ENCODE results near the gene WDR93.
"Not testable (repeated sequence)": the region's sequence is repeated elsewhere in the genome, so short reads cannot be mapped to it uniquely, and the experiment has no call there.

WDR93 gene

DNA sequence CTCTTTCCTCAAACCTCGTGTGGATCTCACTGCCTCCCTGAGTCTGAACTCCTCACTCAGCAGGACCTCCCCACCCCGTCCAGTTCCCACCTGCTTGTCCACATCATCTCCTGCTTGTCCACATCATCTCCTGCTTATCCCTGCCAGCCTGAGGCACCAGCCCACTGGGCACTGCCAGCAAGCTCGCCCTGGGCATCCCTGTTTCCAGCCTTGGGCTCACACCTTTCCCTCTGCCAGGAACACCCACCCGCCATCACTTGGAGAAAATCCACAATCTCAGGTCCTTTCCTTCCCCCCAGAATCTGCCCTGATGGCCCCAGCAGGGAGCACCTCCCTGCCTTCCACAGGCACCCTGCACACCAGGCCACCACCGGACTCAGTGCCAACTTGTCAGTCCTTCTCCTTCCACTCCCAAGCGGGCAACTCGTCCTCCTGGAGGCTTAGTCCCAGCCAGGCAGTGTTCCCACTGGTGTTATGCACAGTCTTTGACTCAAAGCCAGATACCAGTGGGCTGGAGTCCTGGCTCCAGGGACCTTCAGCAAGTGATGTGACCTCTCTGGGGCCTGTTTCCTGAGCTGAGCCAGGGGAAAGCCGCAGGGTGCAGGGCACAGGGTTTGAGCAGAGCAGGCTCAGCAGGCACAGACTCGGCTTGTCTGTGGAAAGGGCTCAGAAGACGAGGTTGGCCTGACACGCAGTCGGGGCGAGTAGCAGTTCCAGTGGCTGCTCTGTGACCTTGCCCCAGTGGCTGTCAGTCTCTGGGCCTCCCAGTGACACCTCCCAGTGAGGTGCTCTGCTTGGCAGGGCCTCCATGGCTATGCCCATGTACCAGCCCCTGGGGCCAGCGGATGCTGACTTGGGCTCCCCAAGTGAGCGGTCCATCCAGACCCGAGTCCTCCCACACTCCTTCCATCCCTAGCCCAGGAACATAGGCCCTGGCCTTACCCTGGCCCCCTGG lies 76.0 kb downstream of the WDR93 start:
- DNase-seq = peak in 2 of 56 donors; percentile 11 to 14

DNA sequence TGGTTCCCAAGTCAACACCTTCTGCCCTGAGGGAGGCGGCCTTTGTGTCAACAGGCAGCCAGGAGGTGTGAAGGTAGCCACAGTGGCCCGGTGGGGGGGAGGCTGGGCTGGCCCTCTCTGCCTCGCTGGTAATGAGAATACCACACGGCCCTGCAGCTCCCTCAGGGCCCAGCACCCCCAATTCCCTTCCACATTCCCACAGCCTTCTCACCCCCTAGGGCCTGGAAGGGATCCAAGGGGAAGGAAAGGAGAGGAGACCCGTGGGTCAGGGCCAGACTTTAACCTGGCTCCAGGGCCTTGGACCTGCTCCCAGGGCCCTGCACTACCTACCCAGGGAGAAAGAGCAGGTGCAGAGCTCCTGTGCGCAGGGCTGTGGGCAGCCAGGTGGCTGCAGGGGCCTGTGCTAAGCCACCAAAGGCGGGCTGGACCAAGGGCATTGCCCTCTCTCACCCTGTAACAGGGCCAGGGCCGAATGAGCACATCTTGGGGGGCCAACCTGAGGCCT lies 76.9 kb downstream of the WDR93 start:
- DNase-seq = no peak

DNA sequence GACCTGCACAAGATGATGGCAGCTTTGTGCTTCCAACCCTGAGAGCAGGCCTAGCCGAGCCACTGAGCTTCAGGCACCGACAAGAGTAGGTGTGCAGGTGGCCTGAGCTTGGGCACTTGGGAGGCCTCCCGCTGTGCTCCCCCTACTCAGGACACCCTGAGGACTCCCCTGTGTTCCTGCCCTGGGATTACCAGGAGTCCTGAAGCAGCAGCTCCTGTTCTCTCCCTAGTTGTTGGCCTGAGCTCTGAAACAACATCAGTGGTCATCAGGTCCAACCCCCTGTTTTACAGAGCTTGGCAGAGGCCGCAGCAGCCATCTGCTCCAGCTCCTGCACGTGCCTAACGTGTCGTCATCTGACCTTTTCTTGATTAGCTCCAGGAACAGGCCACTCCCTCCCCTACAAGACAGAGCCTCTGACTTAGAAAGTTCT lies 77.5 kb downstream of the WDR93 start:
- no peak for DNase-seq

DNA sequence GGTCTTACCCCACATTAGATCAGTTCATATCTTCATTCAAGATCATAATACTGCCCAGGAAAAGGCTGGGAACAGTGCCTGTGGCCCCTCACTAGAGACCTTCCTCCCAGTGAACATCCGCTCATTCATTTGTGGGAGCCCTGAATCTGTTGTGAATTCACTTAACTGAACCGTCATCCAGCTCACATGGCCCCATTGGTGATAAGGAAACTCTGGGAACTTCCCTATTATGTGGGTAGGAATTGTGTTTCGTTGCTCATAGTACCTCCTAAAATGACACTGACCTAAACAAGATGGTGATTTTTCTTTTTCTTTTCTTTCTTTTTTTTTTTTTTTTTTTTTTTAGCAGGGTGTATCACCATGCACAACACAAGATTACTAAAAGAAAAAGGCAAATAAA lies 78.8 kb downstream of the WDR93 start:
- DNase-seq = no peak

DNA sequence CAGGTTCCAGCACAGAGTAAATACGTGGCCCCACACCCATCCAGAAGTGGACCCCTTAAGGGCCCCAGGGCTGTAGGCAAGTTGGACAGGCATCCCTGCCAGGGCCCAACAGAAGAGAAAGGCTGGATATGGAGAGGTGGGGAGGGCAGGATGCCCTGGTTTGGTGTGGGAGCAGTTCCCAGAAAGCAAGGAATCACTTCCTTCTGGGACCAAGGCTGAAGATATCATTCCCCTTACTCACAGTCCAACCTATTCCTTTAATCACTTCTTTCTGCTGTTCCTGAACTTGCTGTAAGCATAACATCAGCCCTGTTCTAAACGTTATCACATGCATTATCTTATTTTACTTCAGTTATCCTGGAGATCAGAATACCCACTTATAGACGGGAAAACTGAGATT lies 79.4 kb downstream of the WDR93 start:
- no peak for DNase-seq

DNA sequence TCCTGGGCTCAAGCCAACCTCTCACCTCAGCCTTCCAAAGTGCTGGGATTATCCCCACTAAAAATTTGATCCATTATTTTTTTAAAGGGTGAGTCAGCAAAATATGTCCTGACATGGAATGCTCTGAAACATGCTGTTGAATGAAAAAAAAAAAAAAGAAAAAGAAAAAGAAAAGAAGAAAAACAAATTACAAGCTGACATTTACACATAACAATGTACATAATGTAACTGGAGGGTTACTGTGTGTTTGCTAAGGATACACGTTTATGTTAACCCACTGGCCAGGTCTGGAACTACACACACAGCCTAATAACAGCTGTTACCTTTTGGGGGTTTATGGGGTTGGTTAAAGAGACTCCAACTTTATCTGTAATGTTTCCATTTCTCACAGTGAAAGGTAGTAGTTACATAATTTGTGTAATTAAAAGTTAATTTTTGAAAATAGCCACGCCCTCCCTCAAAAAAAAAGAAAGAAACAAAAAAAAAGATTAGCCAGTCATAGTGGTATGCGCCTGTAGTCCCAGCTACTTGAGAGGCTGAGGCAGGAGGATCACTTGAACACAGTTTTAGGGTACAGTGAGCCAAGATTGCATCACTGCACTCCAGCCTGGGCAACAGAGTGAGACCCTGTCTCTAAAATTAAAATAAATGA lies 82.4 kb downstream of the WDR93 start:
- no peak for DNase-seq

DNA sequence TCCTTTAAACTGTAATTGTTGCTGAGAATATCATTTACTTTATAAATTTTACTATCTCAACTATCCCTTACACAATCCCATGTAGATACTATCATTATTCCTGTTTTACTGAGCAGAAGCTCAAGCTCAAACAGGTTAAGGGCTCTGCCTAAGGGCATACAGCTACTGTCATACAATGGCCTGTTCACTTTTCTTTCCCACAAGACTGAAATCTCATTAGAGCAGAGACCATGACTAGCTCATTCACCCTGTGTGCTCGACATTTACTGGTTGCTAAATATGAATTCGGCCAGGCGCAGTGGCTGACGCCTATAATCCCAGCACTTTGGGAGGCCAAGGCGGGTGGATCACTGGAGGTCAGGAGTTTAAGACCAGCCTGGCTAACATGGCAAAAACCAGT lies 83.9 kb downstream of the WDR93 start:
- no peak for DNase-seq

DNA sequence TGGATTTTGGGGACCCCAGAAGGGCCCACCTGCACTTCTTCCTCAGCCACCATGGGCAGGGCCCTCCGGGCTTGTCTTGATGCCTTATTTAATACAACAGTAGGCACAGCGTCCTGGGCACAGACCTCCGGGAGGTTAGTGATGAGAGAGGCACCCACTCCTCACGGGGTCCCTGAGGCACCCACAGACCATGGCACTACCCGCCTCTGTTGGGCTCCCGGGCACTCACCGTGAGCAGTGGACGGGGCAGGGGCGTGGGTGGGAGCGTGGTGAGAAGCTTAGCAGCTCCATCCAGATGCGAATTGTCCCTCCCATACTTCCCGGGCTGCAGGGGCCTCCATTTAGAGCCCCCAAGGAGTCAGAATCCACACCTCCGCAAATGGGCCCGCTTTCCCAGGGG lies 85.2 kb downstream of the WDR93 start:
- no peak for DNase-seq

DNA sequence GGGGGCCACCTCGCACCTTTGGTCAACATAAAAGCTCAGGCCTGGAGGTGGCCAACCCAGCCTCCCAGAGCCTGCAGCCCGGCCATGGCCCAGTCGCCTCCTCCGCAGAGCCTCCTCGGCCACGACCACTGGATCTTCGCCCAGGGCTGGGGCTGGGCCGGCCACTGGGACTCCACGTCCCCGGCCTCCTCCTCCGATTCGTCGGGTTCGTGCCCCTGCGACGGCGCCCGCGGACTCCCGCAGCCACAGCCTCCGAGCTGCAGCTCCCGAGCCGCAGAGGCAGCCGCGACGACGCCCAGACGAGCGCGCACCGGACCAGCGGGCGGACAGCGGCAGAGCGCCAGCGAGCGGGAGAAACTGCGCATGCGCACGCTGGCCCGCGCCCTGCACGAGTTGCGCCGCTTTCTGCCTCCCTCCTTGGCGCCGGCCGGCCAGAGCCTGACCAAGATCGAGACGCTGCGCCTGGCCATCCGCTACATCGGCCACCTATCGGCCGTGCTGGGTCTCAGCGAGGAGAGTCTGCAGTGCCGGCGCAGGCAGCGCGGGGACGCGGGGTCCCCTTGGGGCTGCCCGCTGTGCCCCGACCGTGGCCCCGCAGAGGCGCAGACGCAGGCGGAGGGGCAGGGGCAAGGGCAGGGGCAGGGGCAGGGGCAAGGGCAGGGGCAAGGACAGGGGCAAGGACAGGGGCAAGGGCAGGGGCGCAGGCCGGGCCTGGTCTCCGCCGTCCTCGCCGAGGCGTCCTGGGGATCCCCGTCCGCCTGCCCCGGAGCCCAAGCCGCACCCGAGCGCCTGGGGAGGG lies 85.9 kb downstream of the WDR93 start, which contains the start of gene MESP2:
TSS of gene MESP2 (plus strand) at position 59 of the 799 bp plus-strand sequence. CDS start at position 85, 26 bp downstream.
- peak in 47 of 56 donors; percentile 7 to 81 (median 47) for DNase-seq

DNA sequence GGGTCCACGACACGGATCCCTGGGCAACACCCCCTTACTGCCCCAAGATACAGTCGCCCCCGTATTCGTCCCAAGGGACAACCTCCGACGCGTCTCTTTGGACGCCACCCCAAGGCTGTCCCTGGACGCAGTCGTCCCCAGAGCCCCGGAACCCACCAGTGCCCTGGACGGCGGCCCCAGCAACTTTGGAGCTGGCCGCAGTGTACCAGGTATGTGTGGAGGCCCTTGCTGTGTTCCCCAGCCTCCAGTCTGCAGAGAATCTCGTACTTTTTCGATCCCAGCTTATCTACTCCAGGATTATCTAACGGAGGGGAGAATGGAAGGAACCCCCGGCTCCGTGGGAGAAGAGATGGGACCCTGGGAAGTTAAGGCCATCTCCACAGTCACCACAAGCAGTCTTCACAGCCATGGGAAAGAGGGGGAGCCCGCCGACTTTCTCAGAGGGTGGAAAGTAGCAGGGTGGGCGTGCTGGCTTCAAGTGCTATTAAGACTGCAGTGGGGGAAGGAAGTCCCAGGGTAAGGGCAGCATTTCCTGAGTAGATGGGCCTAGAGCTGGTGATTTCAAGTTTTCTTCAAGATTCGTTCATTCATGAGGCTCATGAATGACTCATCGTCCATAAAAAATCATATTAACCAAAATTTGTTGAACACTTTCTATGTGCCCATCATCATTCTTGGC lies 86.6 kb downstream of the WDR93 start:
- DNase-seq = no peak

DNA sequence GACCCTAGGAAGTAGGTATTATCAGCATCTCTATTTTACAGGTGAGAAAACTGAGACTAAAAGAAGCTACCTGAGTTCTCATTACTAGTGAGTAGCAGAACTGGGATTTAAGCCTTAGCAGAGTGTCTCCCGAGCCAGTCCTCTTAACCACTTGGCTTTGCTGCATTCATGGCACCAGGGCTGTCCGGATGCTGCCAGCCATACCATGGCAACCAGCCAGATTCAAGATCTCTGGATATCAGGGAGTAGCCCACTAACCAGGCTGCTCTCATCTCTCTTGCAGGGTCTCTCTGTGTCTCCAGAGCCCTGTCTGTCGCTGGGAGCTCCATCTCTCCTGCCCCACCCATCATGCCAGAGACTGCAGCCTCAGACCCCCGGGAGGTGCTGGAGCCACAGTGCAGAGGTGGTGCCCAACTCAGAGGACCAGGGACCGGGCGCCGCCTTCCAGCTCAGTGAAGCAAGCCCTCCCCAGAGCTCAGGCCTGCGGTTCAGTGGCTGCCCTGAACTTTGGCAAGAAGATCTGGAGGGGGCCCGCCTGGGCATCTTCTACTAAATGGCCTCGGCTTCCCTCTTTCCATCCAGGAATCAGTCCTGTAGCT lies 87.3 kb downstream of the WDR93 start:
- DNase-seq = peak in 8 of 56 donors; percentile 1 to 27 (median 18)

DNA sequence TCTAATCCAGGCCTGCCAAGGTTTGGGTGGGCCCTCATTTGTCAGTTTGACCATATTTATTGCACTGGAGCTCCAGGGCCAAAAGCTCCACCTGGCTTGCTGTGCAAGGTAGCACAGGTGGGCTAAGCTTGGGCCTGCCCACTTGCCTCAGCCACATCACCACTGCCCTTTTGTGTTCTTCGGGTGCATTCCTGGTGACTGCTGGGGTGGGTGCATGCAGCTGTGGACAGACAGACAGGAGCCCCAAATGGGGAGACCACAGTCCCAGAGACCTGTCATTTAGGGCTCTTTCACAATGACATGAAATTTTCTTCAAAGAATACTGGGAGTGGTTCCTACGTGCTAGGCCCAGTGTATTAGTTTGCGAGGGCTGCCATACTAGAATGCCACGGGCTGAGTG lies 88.2 kb downstream of the WDR93 start:
- DNase-seq = no peak

DNA sequence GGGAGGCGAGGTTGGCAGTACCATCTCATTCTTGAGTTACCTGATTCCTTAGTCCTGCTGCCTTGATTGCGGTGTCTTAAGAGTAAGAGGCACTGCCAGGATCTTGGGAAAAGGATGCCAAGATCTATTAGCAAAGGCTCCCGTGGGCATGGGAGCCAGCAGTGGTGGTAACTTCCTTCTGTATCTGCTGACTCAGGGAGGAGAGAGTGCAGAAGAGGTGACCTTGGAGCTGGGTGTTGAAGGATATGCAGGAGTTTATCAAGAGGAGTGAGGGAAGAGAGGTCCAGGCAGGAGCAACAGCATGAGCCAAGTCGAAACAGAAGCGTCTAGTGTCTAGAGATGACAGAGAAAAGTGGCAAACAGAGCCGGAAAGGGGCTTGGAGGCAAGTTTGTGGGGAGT lies 90.0 kb downstream of the WDR93 start:
- DNase-seq = no peak

DNA sequence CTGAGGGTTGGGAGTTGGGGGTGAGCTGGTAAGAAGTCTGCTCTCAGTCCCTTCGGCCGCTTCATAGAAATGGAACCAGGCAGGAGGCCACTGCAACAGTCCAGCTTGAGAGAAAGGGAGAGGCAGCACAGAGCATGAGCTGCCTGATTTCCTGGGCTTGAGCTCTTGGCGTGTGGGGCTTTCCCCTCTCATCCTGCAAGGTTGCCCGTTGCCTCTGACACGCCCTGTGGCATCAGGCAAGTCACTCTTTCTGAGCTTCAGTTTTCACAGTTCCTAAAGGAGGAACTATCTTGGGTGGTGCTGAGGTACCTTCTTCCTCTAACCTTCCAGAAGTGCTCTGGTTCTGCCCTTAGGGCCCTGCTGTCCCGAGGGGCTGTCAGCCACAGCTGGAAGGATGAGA lies 90.4 kb downstream of the WDR93 start:
- no peak for DNase-seq

DNA sequence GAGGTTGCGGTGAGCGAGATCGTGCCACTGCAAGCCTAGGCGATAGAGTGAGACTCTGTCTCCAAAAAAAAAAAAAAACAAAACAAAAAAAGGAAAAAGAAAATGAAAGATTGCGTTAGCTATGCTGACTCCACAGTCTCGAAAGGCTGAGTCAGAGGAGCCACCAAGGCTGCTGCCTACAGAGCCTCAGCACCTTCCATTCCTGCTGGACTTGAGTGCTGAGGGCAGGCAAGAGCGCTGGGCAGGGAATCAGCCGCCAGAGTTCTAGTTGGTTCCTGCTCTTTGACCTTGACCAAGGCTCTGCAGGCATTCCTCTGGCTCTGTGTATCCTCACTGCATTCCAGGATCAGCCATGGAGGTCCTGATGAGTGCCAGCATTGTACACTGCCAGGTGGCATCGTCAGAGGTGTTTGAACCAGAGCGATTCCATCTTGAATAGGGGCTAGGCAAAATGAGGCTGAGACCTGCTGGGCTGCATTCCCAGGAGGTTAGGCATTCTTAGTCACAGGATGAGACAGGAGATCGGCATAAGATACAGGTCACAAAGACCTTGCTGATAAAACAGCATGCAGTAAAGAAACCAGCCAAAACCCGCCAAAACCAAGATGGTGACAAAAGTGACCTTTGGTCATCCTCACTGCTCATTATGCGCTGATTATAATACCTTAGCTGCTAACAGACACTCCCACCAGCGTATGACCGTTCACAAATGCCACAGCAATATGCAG lies 91.4 kb downstream of the WDR93 start:
- DNase-seq = no peak

DNA sequence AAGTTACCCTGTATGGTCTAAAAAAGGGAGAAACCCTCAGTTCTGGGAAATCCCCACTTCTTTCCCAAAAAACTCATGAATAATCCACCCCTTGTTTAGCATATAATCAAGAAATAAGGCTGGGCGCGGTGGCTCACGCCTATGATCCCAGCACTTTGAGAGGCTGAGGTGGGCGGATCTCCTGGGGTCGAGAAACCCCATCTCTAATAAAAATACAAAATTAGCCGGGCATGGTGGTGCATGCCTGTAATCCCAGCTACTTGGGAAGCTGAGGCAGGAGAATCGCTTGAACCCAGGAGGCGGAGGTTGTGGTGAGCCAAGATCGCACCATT lies 92.0 kb downstream of the WDR93 start:
- DNase-seq = not testable (repeated sequence)

DNA sequence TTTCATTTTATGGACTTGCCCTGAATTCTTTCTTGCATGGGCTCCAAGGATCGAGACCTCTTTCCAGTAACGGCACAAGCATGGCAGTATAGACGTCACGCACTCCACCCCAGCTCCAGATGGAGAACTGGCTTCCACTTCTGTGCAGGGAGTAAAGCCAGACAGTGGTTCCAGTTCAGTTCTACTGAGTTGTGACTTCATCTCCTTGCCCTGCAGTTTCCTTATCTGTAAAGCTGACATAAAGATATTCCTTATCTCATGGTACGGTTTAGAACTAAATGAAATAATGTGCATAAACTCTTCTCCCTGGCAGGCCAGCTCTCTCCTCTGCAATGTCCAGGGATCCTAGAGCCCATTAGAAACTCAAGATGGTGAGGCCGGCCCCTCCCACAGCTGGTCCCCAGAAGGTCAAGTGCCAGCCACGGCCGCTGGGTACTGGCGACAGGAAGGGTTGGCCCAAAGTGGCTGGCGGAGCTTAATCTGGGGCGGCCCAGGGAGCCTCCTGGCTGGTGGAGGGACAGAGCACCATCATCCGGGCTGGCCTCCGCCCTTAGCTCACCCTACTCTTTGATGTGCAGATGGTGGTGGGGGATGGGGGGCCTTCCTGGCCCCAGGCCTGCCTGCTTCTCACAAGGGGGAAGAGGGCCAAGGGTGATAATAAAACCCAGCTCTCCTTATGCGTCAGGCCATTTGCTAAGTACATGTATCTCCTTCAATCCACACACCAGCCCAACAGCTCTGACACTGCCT lies 92.7 kb downstream of the WDR93 start:
- no peak for DNase-seq

DNA sequence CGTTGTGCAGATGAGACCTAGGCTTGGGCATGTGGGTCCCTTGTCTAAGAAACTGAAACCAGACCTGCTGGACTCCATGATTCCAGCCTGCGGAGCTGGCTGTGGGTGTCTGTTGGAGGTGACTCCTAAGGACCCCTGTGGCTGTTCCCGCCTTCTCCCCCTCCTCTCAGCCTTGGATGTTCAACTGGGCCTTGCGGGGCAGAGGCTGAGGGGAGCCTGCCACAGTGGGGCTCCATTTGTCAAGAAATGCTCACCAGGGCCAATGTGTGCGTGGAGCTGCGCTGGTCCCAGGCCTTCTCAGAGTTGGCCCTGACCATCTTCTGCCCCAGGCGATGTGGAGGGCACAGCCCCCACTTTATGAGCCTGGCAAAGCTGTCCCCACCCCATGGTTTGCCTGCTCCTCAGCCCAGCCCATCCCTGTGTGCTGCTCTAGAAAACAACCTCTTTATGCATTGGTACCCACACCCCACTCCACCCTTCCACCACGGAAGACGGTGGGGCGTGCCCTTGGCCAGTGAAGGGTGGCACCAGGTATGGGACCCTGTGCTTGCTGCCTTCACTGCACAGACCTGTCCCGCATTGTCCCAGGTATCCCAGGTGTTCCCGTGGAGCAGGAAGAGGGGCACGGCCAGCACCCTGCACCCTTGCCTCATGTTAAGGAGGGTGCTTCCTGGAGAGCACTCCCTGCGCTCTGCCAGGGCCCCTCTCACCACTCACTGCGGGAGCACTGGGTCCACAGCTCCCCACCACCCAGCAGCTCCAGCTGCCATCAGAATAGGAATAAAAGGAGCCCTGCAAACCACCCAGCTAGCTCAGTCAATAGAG lies 93.5 kb downstream of the WDR93 start:
- no peak for DNase-seq

DNA sequence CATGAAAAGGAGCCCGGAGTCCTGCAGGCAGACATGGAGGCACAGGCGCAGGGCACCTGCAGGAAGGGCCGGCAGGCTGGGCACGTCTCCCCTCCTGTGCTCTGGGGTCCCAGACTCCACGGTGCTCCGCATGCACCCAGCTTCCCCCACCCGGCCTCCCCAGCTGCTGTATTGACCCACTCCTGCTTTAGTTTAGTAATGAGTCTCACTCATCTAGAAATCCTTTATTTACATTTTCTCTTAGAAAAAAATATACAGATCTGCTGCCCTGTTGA lies 94.0 kb downstream of the WDR93 start:
- DNase-seq = no peak

Measured in amygdala (tissue), 56 donors.